HG03097 (cell line): Measurements from ENCODE around the gene CAMP.
"Not testable (repeated sequence)": the region's sequence is repeated elsewhere in the genome, so short reads cannot be mapped to it uniquely, and the experiment has no call there.

Experiments
- ATAC-seq: cut with Tn5 transposase; IDR thresholded peaks from one replicate; pipeline ENCODE4 v1.9.1; 2021; ENCODE audit not compliant: unreplicated experiment, low FRiP score

Gene CAMP

GRCh38 chr3:48211776-48212175 lies 11.5 kb upstream of the CAMP start:
- ATAC-seq: not testable (repeated sequence)

GRCh38 chr3:48214225-48214624 lies 9.1 kb upstream of the CAMP start:
- ATAC-seq: no peak

- no peak for ATAC-seq
Observed at GRCh38 chr3:48215019-48215418, 8.3 kb upstream of the CAMP start.

GRCh38 chr3:48215466-48215865 lies 7.8 kb upstream of the CAMP start:
- ATAC-seq: no peak

- ATAC-seq: no peak
Observed at GRCh38 chr3:48215876-48216275, 7.4 kb upstream of the CAMP start.

GRCh38 chr3:48217449-48217848 lies 5.8 kb upstream of the CAMP start:
- ATAC-seq: no peak

- no peak for ATAC-seq
Observed at GRCh38 chr3:48218537-48218936, 4.8 kb upstream of the CAMP start.

- no peak for ATAC-seq
Observed at GRCh38 chr3:48219543-48219942, 3.8 kb upstream of the CAMP start.

- ATAC-seq: no peak
Observed at GRCh38 chr3:48220746-48221145, 2.5 kb upstream of the CAMP start.

GRCh38 chr3:48225587-48225986 lies 2.3 kb downstream of the CAMP start:
- no peak for ATAC-seq

GRCh38 chr3:48226939-48227338 lies 3.6 kb downstream of the CAMP start:
- no peak for ATAC-seq

- ATAC-seq: no peak
Observed at GRCh38 chr3:48232232-48232631, 8.9 kb downstream of the CAMP start.

GRCh38 chr3:48232734-48233133 lies 9.4 kb downstream of the CAMP start:
- ATAC-seq: no peak

GRCh38 chr3:48233542-48233941 lies 10.2 kb downstream of the CAMP start:
- no peak for ATAC-seq

- ATAC-seq: no peak
Observed at GRCh38 chr3:48236531-48236930, 13.2 kb downstream of the CAMP start.

GRCh38 chr3:48238531-48239085 lies 15.3 kb downstream of the CAMP start:
- no peak for ATAC-seq

- no peak for ATAC-seq
Observed at GRCh38 chr3:48240000-48240963, 17.0 kb downstream of the CAMP start.

- ATAC-seq: no peak
Observed at GRCh38 chr3:48241796-48242455, 18.6 kb downstream of the CAMP start.

- ATAC-seq: no peak
Observed at GRCh38 chr3:48243886-48244285, 20.6 kb downstream of the CAMP start.

- no peak for ATAC-seq
Observed at GRCh38 chr3:48244461-48244860, 21.2 kb downstream of the CAMP start.

- ATAC-seq: no peak
Observed at GRCh38 chr3:48245136-48245535, 21.8 kb downstream of the CAMP start.

GRCh38 chr3:48247401-48247811 lies 24.1 kb downstream of the CAMP start:
- ATAC-seq: no peak
